ENCODE data around the gene ADK.
"Not testable (repeated sequence)": the region's sequence is repeated elsewhere in the genome, so short reads cannot be mapped to it uniquely, and the experiment has no call there.

Gene ADK

GRCh38 chr10:74146980-74147379 is 4.0 kb upstream of the ADK start:
- DNase-seq = not testable (repeated sequence)

- no peak for DNase-seq
These were observed 624 bp upstream of the ADK start, which contains the start of gene AP3M1 for GRCh38 chr10:74150204-74150989. Gene AP3M1, minus strand, starts transcription at chr10:74150828. Its CDS starts 12,449 bp downstream, at chr10:74138379.

- no peak for DNase-seq
These were observed 1.1 kb downstream of the ADK start for GRCh38 chr10:74151879-74152722.

GRCh38 chr10:74153123-74153522 is 2.1 kb downstream of the ADK start:
- DNase-seq = peak; percentile 62

GRCh38 chr10:74153676-74154075 is 2.7 kb downstream of the ADK start:
- DNase-seq = no peak

- no peak for DNase-seq
These were observed 5.9 kb downstream of the ADK start for GRCh38 chr10:74156919-74157289.

- DNase-seq = no peak
These were observed 9.0 kb downstream of the ADK start for GRCh38 chr10:74160013-74160412.

- no peak for DNase-seq
These were observed 12.5 kb downstream of the ADK start for GRCh38 chr10:74163319-74164068.

GRCh38 chr10:74164716-74165529 is 13.9 kb downstream of the ADK start:
- peak; percentile 65 for DNase-seq

- peak; percentile 44 for DNase-seq
These were observed 14.5 kb downstream of the ADK start for GRCh38 chr10:74165530-74165901.

GRCh38 chr10:74167443-74167842 is 16.4 kb downstream of the ADK start:
- no peak for DNase-seq

GRCh38 chr10:74171625-74172024 is 20.6 kb downstream of the ADK start:
- no peak for DNase-seq

- no peak for DNase-seq
These were observed 23.5 kb downstream of the ADK start for GRCh38 chr10:74174521-74174920.

- no peak for DNase-seq
These were observed 24.7 kb downstream of the ADK start for GRCh38 chr10:74175510-74176379.

GRCh38 chr10:74176380-74177139 is 25.5 kb downstream of the ADK start:
- DNase-seq = peak; percentile 95

GRCh38 chr10:74177140-74177677 is 26.2 kb downstream of the ADK start:
- DNase-seq = peak; percentile 12

GRCh38 chr10:74178042-74178791 is 27.2 kb downstream of the ADK start:
- DNase-seq = no peak

GRCh38 chr10:74179111-74179710 is 28.2 kb downstream of the ADK start:
- DNase-seq = peak; percentile 39

- DNase-seq = peak; percentile 35
These were observed 35.7 kb downstream of the ADK start for GRCh38 chr10:74186678-74187077.

All from fibroblast of skin of right quadriceps (primary cell).